Epithelial cell of proximal tubule (primary cell): ENCODE measurements around the gene LIF. TPM values are rescaled to one million over a fixed set of nuclear protein-coding genes. Genes with fewer than 3 reads are reported as not detected.

Source experiments
- DNase-seq: peaks from one replicate; pipeline ENCODE4 v3.0.0-alpha.2; 2011; ENCODE audit warnings: low read depth
- H3K4me3 ChIP-seq: 2 replicates; pipeline ENCODE4 v1.5.1; 2011; ENCODE audit warnings: low read depth, mild to moderate bottlenecking, low read length
- total RNA-seq: library from RNA; depleted of rRNA; stranded (reverse); fragments of >200 nt; gene quantifications from 2 replicates; pipeline ENCODE4 v1.2.3, GENCODE V29; 2015
- TF ChIP-seq, protein P1 (sequence below): conservative IDR thresholded peaks from 2 replicates; pipeline ENCODE4 v1.5.1; 2012; ENCODE audit warnings: low read depth, mild to moderate bottlenecking, low read length

LIF gene
- total RNA-seq, 1 donor from 2014 or later = 48.7 TPM

DNA sequence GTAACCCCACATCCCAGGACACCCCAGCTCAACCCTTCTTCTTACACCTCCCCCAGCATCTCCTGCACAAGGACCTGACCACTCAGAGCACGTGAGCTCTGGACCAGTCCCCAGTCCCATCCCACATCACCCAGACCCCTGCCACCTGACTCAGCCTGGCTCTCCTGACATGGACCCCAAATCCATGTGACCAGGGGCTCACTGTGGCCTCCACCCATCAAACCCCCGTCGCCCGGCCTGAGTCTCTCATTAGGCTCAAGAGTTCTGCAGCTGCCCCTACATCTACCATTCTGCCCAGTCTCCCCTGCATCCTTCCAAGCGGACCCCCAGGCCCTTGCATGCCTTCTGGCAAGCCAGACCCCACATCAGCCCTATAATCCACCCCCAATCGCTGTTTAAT, 1.9 kb upstream of the LIF start:
- TF ChIP-seq, protein P1, sequence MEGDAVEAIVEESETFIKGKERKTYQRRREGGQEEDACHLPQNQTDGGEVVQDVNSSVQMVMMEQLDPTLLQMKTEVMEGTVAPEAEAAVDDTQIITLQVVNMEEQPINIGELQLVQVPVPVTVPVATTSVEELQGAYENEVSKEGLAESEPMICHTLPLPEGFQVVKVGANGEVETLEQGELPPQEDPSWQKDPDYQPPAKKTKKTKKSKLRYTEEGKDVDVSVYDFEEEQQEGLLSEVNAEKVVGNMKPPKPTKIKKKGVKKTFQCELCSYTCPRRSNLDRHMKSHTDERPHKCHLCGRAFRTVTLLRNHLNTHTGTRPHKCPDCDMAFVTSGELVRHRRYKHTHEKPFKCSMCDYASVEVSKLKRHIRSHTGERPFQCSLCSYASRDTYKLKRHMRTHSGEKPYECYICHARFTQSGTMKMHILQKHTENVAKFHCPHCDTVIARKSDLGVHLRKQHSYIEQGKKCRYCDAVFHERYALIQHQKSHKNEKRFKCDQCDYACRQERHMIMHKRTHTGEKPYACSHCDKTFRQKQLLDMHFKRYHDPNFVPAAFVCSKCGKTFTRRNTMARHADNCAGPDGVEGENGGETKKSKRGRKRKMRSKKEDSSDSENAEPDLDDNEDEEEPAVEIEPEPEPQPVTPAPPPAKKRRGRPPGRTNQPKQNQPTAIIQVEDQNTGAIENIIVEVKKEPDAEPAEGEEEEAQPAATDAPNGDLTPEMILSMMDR = no peak
- H3K4me3 ChIP-seq = no peak overlapping the region
- DNase-seq = no peak

DNA sequence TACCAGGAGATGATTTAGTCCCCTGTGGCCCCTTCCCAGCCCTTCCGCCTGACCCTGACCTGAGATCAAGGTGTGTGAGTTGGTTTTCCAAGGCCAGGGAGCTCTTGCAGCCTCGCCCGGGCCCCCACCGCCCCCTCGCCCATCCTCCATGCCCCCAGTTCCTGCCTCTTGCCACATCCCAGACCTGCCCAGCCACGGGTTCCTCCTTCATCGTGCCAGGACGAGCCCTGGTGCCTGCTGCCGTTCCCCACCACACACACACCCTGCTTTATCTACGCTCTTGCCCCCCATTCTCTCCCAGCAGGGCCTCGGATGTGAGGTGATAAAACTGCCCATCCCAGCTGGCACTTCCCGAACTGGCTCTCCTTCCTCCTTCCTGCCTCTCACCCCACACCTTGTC, 1.4 kb upstream of the LIF start:
- no peak for DNase-seq
- H3K4me3 ChIP-seq = no peak overlapping the region
- TF ChIP-seq, protein P1 = no peak

DNA sequence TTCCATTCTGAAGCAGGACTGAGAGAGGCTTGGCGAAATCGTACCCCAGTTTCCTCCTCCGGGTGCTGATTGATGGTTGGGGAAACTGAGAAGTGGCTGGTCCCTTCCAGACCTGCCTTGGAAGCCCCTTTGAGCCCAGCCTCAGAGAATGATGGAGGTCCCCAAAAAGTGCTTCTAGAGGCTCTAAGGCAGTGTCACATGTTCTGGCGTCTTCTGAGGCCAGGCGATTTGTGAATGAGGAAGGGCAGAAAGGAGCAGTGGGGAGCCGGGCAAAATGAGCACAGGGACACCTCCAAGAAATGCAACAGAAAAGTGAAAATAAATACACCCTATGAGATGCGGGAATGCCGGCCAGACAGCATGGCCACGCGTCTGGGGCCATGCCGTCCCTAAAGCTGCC, 1.0 kb upstream of the LIF start:
- peak overlapping the region; percentile 67 for H3K4me3 ChIP-seq
- TF ChIP-seq, protein P1 = no peak
- no peak for DNase-seq

DNA sequence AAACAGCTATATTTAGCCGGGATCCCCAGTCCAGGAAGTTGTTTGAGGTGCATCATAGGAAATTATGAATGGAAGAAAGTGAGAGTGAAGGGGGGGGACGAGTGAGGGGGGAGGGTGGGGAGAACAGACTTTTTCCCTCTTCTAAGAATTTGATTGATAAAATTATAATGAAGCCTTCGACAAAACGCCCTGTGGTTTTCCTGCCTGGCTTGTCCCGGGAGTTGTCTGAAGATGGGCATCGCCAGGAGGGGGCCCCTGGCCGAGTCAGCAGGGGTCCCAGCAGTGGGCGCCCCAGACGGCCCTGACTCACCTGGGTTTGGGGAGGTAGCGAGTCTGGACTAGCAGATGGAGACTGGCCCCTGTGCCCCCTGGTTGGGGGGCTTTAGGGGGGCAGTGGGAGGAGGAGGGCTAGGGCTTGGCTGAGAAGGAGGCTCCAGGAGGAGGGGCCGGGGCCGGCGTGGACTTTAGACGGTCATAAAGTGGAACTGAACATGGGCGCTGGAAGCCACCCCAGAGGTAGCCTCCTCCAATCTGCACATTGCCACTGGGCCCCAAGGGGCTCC, 336 bp upstream of the LIF start:
- no peak for DNase-seq

DNA sequence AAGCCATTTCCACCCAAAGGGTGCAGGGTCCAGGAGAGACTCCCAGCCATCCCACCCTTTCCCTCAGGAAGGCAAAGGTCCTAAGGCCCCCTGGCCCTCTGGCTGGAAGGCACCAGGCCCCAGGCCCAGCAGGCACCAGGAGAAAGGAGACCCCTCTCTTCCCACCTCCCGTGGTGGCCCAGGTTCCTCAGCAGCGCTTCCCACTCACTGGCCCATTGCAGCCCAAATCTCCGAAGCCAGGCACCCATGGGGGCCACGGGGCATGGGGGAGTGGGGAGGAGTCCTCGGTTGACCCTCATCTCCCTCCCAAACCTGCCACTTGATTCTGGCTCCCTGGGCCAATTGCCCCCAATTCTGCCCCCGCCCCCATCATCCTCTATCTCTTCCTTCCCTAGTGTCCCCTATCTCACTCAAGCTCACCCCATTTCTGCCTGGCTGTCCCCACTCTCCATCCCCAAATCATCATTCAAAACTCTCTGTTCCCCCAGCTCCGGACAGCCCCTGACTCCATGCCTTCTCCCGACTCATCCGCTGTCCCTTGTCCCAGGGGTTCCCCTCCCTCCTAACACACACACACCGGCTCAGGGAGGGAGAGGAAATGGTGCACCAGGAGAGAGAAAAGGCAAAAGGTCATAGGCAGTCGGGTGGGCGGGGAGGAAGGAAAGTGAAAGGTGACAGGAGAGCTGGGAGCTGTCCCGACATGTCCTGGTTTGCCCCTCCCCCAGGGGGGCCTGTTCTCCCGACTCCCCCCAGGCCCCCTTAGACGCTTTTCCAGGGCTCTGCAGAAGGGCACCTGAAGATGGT, 1.2 kb downstream of the LIF start:
- TF ChIP-seq, protein P1 = no peak
- no peak for DNase-seq
- peak overlapping the region; percentile 67 for H3K4me3 ChIP-seq

More for the DNA sequence above, 336 bp upstream of the LIF start:
- peak overlapping the region; percentile 67 for H3K4me3 ChIP-seq
- TF ChIP-seq, protein P1 = peak; percentile 20

DNA sequence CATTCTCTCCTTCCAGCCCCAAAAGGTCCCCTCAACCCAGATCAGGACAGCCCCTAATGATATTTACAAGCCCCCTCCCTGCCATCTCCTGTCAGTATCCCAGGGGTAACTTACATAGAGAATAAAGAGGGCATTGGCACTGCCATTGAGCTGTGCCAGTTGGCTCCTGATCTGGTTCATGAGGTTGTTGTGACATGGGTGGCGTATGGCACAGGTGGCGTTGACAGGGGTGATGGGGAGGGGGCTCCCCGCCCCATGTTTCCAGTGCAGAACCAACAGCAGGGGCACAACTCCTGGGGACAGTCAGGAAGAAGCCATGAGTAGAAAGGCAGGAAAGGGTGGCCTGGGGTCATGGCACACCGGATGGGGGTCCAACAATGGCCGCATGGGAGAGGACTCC, 1.9 kb downstream of the LIF start:
- no peak for DNase-seq
- TF ChIP-seq, protein P1 = no peak
- H3K4me3 ChIP-seq = peak overlapping the region; percentile 67
